HEK293 (cell line): ENCODE measurements around the gene SYNGAP1.
A peak's percentile ranks its signal among the peaks of the same experiment; 100 is the strongest.

Source experiments
- GLIS1 ChIP-seq: fragments of 450-650 bp; formaldehyde crosslinking; IDR thresholded peaks from 2 replicates; pipeline ENCODE4 v1.5.1; 2016; ENCODE audit warnings: missing biosample characterization, missing genetic modification characterization
- KLF1 ChIP-seq: fragments of 450-650 bp; formaldehyde crosslinking; IDR thresholded peaks from 2 replicates; pipeline ENCODE4 v1.5.1; 2016; ENCODE audit warnings: missing biosample characterization, missing genetic modification characterization
- KLF10 ChIP-seq: fragments of 450-650 bp; IDR thresholded peaks from 2 replicates; pipeline ENCODE4 v1.5.1; 2018; ENCODE audit warnings: missing biosample characterization, mild to moderate bottlenecking, missing genetic modification characterization
- KLF16 ChIP-seq: fragments of 450-650 bp; formaldehyde crosslinking; IDR thresholded peaks from 2 replicates; pipeline ENCODE4 v1.5.1; 2017; ENCODE audit warnings: missing biosample characterization, missing genetic modification characterization
- KLF8 ChIP-seq: fragments of 450-650 bp; formaldehyde crosslinking; IDR thresholded peaks from 2 replicates; pipeline ENCODE4 v1.5.1; 2016; ENCODE audit warnings: missing biosample characterization, missing genetic modification characterization
- SALL2 ChIP-seq: fragments of 450-650 bp; formaldehyde crosslinking; IDR thresholded peaks from 2 replicates; pipeline ENCODE4 v1.5.0; 2017; ENCODE audit warnings: missing biosample characterization, mild to moderate bottlenecking, missing genetic modification characterization, borderline replicate concordance
- SETDB1 ChIP-seq: IDR thresholded peaks from one replicate; pipeline ENCODE4 v1.6.1; 2017; ENCODE audit warnings: mild to moderate bottlenecking, low read length, moderate library complexity, mixed read lengths; ENCODE audit not compliant: insufficient read length
- SP3 ChIP-seq: fragments of 450-650 bp; formaldehyde crosslinking; IDR thresholded peaks from 2 replicates; pipeline ENCODE4 v1.5.1; 2016; ENCODE audit warnings: missing biosample characterization, missing genetic modification characterization
- ZBTB1 ChIP-seq: fragments of 450-650 bp; formaldehyde crosslinking; IDR thresholded peaks from 2 replicates; pipeline ENCODE4 v1.5.1; 2016; ENCODE audit warnings: missing biosample characterization, missing genetic modification characterization
- ZBTB17 ChIP-seq: fragments of 450-650 bp; formaldehyde crosslinking; IDR thresholded peaks from 2 replicates; pipeline ENCODE4 v1.5.1; 2016; ENCODE audit warnings: missing biosample characterization, missing genetic modification characterization
- ZBTB20 ChIP-seq: fragments of 450-650 bp; formaldehyde crosslinking; IDR thresholded peaks from 2 replicates; pipeline ENCODE4 v1.5.1; 2016; ENCODE audit warnings: missing biosample characterization, missing genetic modification characterization
- ZBTB21 ChIP-seq: fragments of 450-650 bp; formaldehyde crosslinking; IDR thresholded peaks from 2 replicates; pipeline ENCODE4 v1.5.1; 2017; ENCODE audit warnings: missing biosample characterization, missing genetic modification characterization
- ZBTB8A ChIP-seq: fragments of 450-650 bp; formaldehyde crosslinking; IDR thresholded peaks from 2 replicates; pipeline ENCODE4 v1.5.1; 2016; ENCODE audit warnings: missing biosample characterization, missing genetic modification characterization
- ZFP37 ChIP-seq: fragments of 450-650 bp; formaldehyde crosslinking; IDR thresholded peaks from 2 replicates; pipeline ENCODE4 v1.5.1; 2016; ENCODE audit warnings: missing biosample characterization, missing genetic modification characterization
- ZNF169 ChIP-seq: fragments of 450-650 bp; formaldehyde crosslinking; IDR thresholded peaks from 2 replicates; pipeline ENCODE4 v1.5.1; 2016; ENCODE audit warnings: missing biosample characterization, missing genetic modification characterization
- ZNF174 ChIP-seq: fragments of 450-650 bp; formaldehyde crosslinking; IDR thresholded peaks from 2 replicates; pipeline ENCODE4 v1.5.0; 2017; ENCODE audit warnings: missing biosample characterization, mild to moderate bottlenecking, missing genetic modification characterization
- ZNF292 ChIP-seq: fragments of 450-650 bp; formaldehyde crosslinking; IDR thresholded peaks from 2 replicates; pipeline ENCODE4 v1.5.1; 2016; ENCODE audit warnings: low read depth, missing biosample characterization, missing genetic modification characterization, borderline replicate concordance
- ZNF302 ChIP-seq: fragments of 450-650 bp; formaldehyde crosslinking; IDR thresholded peaks from 2 replicates; pipeline ENCODE4 v1.5.1; 2016; ENCODE audit warnings: missing biosample characterization, missing genetic modification characterization, low read depth
- ZNF37A ChIP-seq: fragments of 450-650 bp; IDR thresholded peaks from 2 replicates; pipeline ENCODE4 v1.5.1; 2018; ENCODE audit warnings: missing biosample characterization, missing genetic modification characterization
- ZNF423 ChIP-seq: fragments of 450-650 bp; formaldehyde crosslinking; IDR thresholded peaks from 2 replicates; pipeline ENCODE4 v1.5.1; 2016; ENCODE audit warnings: missing biosample characterization, missing genetic modification characterization
- ZNF530 ChIP-seq: fragments of 450-650 bp; formaldehyde crosslinking; IDR thresholded peaks from 2 replicates; pipeline ENCODE4 v1.5.1; 2016; ENCODE audit warnings: low read depth, missing biosample characterization, missing genetic modification characterization
- ZNF629 ChIP-seq: fragments of 450-650 bp; formaldehyde crosslinking; IDR thresholded peaks from 2 replicates; pipeline ENCODE4 v1.5.1; 2017; ENCODE audit warnings: missing biosample characterization, missing genetic modification characterization
- ZNF664 ChIP-seq: fragments of 450-650 bp; formaldehyde crosslinking; IDR thresholded peaks from 2 replicates; pipeline ENCODE4 v1.5.1; 2016; ENCODE audit warnings: missing biosample characterization, missing genetic modification characterization
- ZNF785 ChIP-seq: fragments of 450-650 bp; formaldehyde crosslinking; IDR thresholded peaks from 2 replicates; pipeline ENCODE4 v1.5.1; 2016; ENCODE audit warnings: missing biosample characterization, missing genetic modification characterization
- ZNF837 ChIP-seq: fragments of 450-650 bp; formaldehyde crosslinking; IDR thresholded peaks from 2 replicates; pipeline ENCODE4 v1.5.1; 2016; ENCODE audit warnings: missing biosample characterization, missing genetic modification characterization
- TF ChIP-seq, protein P1 (sequence below): fragments of 450-650 bp; formaldehyde crosslinking; IDR thresholded peaks from 2 replicates; pipeline ENCODE4 v1.5.1; 2016; ENCODE audit warnings: missing biosample characterization, missing genetic modification characterization
- TF ChIP-seq, protein P2 (sequence below): fragments of 450-650 bp; formaldehyde crosslinking; IDR thresholded peaks from 2 replicates; pipeline ENCODE4 v1.5.0; 2017; ENCODE audit warnings: missing biosample characterization, missing genetic modification characterization, borderline replicate concordance
- TF ChIP-seq, protein P3 (sequence below): fragments of 450-650 bp; formaldehyde crosslinking; IDR thresholded peaks from 2 replicates; pipeline ENCODE4 v1.5.1; 2016; ENCODE audit warnings: missing biosample characterization, missing genetic modification characterization
- TF ChIP-seq, protein P4 (sequence below): fragments of 450-650 bp; formaldehyde crosslinking; IDR thresholded peaks from 2 replicates; pipeline ENCODE4 v1.5.1; 2016; ENCODE audit warnings: missing biosample characterization, missing genetic modification characterization
- TF ChIP-seq, protein P5 (sequence below): fragments of 450-650 bp; formaldehyde crosslinking; IDR thresholded peaks from 2 replicates; pipeline ENCODE4 v1.5.1; 2016; ENCODE audit warnings: missing biosample characterization, missing genetic modification characterization

Gene SYNGAP1

DNA sequence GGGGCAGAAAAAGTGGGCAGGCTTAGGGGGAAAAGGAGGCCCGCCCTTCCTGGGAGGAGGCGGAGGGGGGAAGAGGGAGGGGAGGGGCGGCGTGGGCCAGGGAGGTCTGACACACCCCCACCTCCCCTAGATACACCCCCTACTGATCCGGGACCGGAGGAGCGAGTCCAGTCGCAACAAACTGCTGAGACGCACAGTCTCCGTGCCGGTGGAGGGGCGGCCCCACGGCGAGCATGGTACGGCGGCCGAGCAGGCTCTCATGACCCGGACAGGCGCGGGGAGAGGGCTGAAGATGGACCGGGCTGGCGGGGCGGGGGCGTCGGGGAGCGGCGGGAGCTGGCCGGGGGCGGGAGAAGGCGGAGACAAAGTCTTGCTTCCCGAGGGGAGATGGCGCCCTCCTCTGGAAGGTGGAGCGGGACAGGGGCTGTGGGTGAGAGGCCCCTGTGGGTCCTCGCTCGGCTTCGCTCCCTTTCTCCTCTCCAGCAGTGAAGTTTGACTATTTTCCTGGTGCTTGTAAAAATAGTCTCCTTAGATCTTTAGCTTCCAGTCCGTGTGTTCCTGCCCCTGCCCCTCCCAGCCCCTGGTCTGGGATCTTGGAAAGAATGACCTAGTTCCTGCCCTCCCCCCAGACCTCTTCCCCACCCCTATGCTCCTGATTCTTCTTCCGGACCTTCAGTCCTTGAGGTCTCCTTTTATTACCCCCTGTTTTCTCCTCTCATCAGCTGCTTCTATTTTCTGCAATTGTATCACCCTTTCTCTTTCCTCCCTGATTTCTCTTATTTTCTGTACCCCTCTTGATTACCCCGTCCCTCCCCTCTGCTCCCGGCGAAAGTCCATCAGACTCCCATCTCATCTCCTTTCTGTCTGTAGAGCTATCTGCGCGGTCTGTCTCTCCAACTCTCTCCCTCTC, 6.1 kb downstream of the SYNGAP1 start (continued):
- TF ChIP-seq ZNF785 (tag by site-specific recombination) (no peak), ZBTB17 (tag by site-specific recombination) (peak; percentile 76), ZBTB8A (tag by site-specific recombination) (peak; percentile 92), SP3 (tag by site-specific recombination) (peak; percentile 93), ZNF37A (tag by site-specific recombination) (no peak), ZNF174 (tag by site-specific recombination) (no peak), ZNF629 (tag by site-specific recombination) (peak; percentile 57), ZBTB21 (tag by site-specific recombination) (no peak), KLF10 (tag by site-specific recombination) (peak; percentile 92), ZNF530 (tag by site-specific recombination) (no peak), SALL2 (tag by site-specific recombination) (no peak), ZNF302 (no peak), ZNF292 (no peak), ZFP37 (tag by site-specific recombination) (no peak), ZBTB1 (tag by site-specific recombination) (no peak), ZNF837 (tag by site-specific recombination) (no peak), SETDB1 (no peak), KLF8 (tag by site-specific recombination) (0 out of 2 replicates have a peak, but pooled peaks have one; percentile 87), KLF16 (tag by site-specific recombination) (peak; percentile 85), ZNF664 (tag by site-specific recombination) (no peak), ZNF169 (no peak), ZBTB20 (tag by site-specific recombination) (no peak), GLIS1 (peak; percentile 92), ZNF423 (tag by site-specific recombination) (no peak), KLF1 (tag by site-specific recombination) (peak; percentile 78; the same call in 1 of the 2 replicates)
- TF ChIP-seq, protein P1, sequence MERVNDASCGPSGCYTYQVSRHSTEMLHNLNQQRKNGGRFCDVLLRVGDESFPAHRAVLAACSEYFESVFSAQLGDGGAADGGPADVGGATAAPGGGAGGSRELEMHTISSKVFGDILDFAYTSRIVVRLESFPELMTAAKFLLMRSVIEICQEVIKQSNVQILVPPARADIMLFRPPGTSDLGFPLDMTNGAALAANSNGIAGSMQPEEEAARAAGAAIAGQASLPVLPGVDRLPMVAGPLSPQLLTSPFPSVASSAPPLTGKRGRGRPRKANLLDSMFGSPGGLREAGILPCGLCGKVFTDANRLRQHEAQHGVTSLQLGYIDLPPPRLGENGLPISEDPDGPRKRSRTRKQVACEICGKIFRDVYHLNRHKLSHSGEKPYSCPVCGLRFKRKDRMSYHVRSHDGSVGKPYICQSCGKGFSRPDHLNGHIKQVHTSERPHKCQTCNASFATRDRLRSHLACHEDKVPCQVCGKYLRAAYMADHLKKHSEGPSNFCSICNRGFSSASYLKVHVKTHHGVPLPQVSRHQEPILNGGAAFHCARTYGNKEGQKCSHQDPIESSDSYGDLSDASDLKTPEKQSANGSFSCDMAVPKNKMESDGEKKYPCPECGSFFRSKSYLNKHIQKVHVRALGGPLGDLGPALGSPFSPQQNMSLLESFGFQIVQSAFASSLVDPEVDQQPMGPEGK: peak; percentile 84
- TF ChIP-seq, protein P2, sequence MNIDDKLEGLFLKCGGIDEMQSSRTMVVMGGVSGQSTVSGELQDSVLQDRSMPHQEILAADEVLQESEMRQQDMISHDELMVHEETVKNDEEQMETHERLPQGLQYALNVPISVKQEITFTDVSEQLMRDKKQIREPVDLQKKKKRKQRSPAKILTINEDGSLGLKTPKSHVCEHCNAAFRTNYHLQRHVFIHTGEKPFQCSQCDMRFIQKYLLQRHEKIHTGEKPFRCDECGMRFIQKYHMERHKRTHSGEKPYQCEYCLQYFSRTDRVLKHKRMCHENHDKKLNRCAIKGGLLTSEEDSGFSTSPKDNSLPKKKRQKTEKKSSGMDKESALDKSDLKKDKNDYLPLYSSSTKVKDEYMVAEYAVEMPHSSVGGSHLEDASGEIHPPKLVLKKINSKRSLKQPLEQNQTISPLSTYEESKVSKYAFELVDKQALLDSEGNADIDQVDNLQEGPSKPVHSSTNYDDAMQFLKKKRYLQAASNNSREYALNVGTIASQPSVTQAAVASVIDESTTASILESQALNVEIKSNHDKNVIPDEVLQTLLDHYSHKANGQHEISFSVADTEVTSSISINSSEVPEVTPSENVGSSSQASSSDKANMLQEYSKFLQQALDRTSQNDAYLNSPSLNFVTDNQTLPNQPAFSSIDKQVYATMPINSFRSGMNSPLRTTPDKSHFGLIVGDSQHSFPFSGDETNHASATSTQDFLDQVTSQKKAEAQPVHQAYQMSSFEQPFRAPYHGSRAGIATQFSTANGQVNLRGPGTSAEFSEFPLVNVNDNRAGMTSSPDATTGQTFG (tag by site-specific recombination): no peak
- TF ChIP-seq, protein P3, sequence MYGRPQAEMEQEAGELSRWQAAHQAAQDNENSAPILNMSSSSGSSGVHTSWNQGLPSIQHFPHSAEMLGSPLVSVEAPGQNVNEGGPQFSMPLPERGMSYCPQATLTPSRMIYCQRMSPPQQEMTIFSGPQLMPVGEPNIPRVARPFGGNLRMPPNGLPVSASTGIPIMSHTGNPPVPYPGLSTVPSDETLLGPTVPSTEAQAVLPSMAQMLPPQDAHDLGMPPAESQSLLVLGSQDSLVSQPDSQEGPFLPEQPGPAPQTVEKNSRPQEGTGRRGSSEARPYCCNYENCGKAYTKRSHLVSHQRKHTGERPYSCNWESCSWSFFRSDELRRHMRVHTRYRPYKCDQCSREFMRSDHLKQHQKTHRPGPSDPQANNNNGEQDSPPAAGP (tag by site-specific recombination): peak; percentile 50; the same call in 1 of the 2 replicates
- TF ChIP-seq, protein P4, sequence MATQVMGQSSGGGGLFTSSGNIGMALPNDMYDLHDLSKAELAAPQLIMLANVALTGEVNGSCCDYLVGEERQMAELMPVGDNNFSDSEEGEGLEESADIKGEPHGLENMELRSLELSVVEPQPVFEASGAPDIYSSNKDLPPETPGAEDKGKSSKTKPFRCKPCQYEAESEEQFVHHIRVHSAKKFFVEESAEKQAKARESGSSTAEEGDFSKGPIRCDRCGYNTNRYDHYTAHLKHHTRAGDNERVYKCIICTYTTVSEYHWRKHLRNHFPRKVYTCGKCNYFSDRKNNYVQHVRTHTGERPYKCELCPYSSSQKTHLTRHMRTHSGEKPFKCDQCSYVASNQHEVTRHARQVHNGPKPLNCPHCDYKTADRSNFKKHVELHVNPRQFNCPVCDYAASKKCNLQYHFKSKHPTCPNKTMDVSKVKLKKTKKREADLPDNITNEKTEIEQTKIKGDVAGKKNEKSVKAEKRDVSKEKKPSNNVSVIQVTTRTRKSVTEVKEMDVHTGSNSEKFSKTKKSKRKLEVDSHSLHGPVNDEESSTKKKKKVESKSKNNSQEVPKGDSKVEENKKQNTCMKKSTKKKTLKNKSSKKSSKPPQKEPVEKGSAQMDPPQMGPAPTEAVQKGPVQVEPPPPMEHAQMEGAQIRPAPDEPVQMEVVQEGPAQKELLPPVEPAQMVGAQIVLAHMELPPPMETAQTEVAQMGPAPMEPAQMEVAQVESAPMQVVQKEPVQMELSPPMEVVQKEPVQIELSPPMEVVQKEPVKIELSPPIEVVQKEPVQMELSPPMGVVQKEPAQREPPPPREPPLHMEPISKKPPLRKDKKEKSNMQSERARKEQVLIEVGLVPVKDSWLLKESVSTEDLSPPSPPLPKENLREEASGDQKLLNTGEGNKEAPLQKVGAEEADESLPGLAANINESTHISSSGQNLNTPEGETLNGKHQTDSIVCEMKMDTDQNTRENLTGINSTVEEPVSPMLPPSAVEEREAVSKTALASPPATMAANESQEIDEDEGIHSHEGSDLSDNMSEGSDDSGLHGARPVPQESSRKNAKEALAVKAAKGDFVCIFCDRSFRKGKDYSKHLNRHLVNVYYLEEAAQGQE (tag by site-specific recombination): no peak
- TF ChIP-seq, protein P5, sequence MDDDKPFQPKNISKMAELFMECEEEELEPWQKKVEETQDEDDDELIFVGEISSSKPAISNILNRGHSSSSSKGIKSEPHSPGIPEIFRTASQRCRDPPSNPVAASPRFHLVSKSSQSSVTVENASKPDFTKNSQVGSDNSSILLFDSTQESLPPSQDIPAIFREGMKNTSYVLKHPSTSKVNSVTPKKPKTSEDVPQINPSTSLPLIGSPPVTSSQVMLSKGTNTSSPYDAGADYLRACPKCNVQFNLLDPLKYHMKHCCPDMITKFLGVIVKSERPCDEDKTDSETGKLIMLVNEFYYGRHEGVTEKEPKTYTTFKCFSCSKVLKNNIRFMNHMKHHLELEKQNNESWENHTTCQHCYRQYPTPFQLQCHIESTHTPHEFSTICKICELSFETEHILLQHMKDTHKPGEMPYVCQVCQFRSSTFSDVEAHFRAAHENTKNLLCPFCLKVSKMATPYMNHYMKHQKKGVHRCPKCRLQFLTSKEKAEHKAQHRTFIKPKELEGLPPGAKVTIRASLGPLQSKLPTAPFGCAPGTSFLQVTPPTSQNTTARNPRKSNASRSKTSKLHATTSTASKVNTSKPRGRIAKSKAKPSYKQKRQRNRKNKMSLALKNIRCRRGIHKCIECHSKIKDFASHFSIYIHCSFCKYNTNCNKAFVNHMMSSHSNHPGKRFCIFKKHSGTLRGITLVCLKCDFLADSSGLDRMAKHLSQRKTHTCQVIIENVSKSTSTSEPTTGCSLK (tag by site-specific recombination): no peak
